ENCODE results near the gene TSHR. TPM values are rescaled to one million over a fixed set of nuclear protein-coding genes. Genes with fewer than 3 reads are reported as not detected.
"Not testable (repeated sequence)": the region's sequence is repeated elsewhere in the genome, so short reads cannot be mapped to it uniquely, and the experiment has no call there.

The TSHR gene
- total and polyA plus RNA-seq, 3 experiments from 2014 or later: not detected

- CTCF ChIA-PET: no interaction called here
These were observed 150.5 kb downstream of the TSHR start for GRCh38 chr14:81105961-81106360.

GRCh38 chr14:81110186-81110585 is 154.8 kb downstream of the TSHR start:
- no peaks in the 10 kb centered on the region for H3K36me3 ChIP-seq (ENCODE audit: insufficient read depth, low read length)
- no peak overlapping the region for H3K4me3 Mint-ChIP-seq
- peaks cover 0 to 3% (median 0%) of the 10 kb centered on the region in 5 donors for H3K9me3 Mint-ChIP-seq
- peaks cover 0 to 1% (median 0%) of the 10 kb centered on the region in 3 donors for H3K4me1 Mint-ChIP-seq
- H3K27me3 ChIP-seq (ENCODE audit: insufficient read depth, low read length, poor library complexity, severe bottlenecking): no peaks in the 10 kb centered on the region
- CTCF ChIA-PET: no interaction called here
- peaks cover 0 to 5% of the 10 kb centered on the region in 2 donors for H3K27me3 Mint-ChIP-seq
- no peak for DNase-seq
- H3K9me3 ChIP-seq (ENCODE audit: low read length): no peaks in the 10 kb centered on the region
- POLR2A ChIA-PET: no interaction called here
- H3K36me3 Mint-ChIP-seq: peaks cover 0 to 7% (median 1%) of the 10 kb centered on the region in 3 donors
- no peak overlapping the region for H3K4me3 ChIP-seq (ENCODE audit: low read length)
- H3K4me1 ChIP-seq (ENCODE audit: insufficient read depth, low read length): no peaks in the 10 kb centered on the region
- no peak overlapping the region for H3K27ac ChIP-seq (ENCODE audit: low read depth, low read length)
- no peak overlapping the region for H3K27ac Mint-ChIP-seq

More at GRCh38 chr14:81105961-81106360, 150.5 kb downstream of the TSHR start:
- H3K27ac Mint-ChIP-seq: no peak overlapping the region
- H3K4me1 Mint-ChIP-seq: peaks cover 0 to 1% (median 0%) of the 10 kb centered on the region in 3 donors
- no peak overlapping the region for H3K27ac ChIP-seq (ENCODE audit: low read depth, low read length)
- H3K4me3 Mint-ChIP-seq: no peak overlapping the region
- H3K36me3 ChIP-seq (ENCODE audit: insufficient read depth, low read length): no peaks in the 10 kb centered on the region
- no peaks in the 10 kb centered on the region for H3K9me3 ChIP-seq (ENCODE audit: low read length)
- peaks cover 0 to 1% (median 0%) of the 10 kb centered on the region in 3 donors for H3K36me3 Mint-ChIP-seq
- POLR2A ChIA-PET: no interaction called here
- H3K27me3 Mint-ChIP-seq: peaks cover 3 to 5% of the 10 kb centered on the region in 2 donors
- no peaks in the 10 kb centered on the region for H3K27me3 ChIP-seq (ENCODE audit: insufficient read depth, low read length, poor library complexity, severe bottlenecking)
- DNase-seq: no peak
- no peaks in the 10 kb centered on the region for H3K4me1 ChIP-seq (ENCODE audit: insufficient read depth, low read length)
- H3K4me3 ChIP-seq (ENCODE audit: low read length): no peak overlapping the region
- H3K9me3 Mint-ChIP-seq: no peaks in the 10 kb centered on the region

GRCh38 chr14:81113176-81113575 is 157.8 kb downstream of the TSHR start:
- no peaks in the 10 kb centered on the region for H3K27me3 ChIP-seq (ENCODE audit: insufficient read depth, low read length, poor library complexity, severe bottlenecking)
- no peak for DNase-seq
- H3K27ac Mint-ChIP-seq: no peak overlapping the region
- H3K4me3 ChIP-seq (ENCODE audit: low read length): no peak overlapping the region
- POLR2A ChIA-PET: no interaction called here
- peaks cover 0 to 3% (median 0%) of the 10 kb centered on the region in 5 donors for H3K9me3 Mint-ChIP-seq
- H3K9me3 ChIP-seq (ENCODE audit: low read length): no peaks in the 10 kb centered on the region
- H3K36me3 Mint-ChIP-seq: peaks cover 0 to 7% (median 0%) of the 10 kb centered on the region in 3 donors
- no peaks in the 10 kb centered on the region for H3K4me1 ChIP-seq (ENCODE audit: insufficient read depth, low read length)
- CTCF ChIA-PET: no interaction called here
- H3K4me1 Mint-ChIP-seq: no peaks in the 10 kb centered on the region
- peaks cover 0 to 5% of the 10 kb centered on the region in 2 donors for H3K27me3 Mint-ChIP-seq
- no peak overlapping the region for H3K27ac ChIP-seq (ENCODE audit: low read depth, low read length)
- H3K4me3 Mint-ChIP-seq: no peak overlapping the region
- H3K36me3 ChIP-seq (ENCODE audit: insufficient read depth, low read length): no peaks in the 10 kb centered on the region

- H3K4me3 Mint-ChIP-seq; H3K27ac ChIP-seq (ENCODE audit: low read depth, low read length); H3K27me3 ChIP-seq (ENCODE audit: insufficient read depth, low read length, poor library complexity, severe bottlenecking); CTCF ChIA-PET; H3K4me1 ChIP-seq (ENCODE audit: insufficient read depth, low read length); DNase-seq; H3K9me3 Mint-ChIP-seq; H3K36me3 Mint-ChIP-seq; H3K36me3 ChIP-seq (ENCODE audit: insufficient read depth, low read length); H3K4me3 ChIP-seq (ENCODE audit: low read length); H3K27me3 Mint-ChIP-seq; POLR2A ChIA-PET; H3K27ac Mint-ChIP-seq; H3K4me1 Mint-ChIP-seq; H3K9me3 ChIP-seq (ENCODE audit: low read length): not testable (repeated sequence)
These were observed 158.8 kb downstream of the TSHR start for GRCh38 chr14:81113945-81114820.

- H3K36me3 ChIP-seq (ENCODE audit: insufficient read depth, low read length): no peaks in the 10 kb centered on the region
- no peak overlapping the region for H3K4me3 ChIP-seq (ENCODE audit: low read length)
- CTCF ChIA-PET: no interaction called here
- no peak overlapping the region for H3K27ac ChIP-seq (ENCODE audit: low read depth, low read length)
- Mint-ChIP-seq H3K4me3 (no peak overlapping the region), H3K27me3 (peaks cover 0 to 1% of the 10 kb centered on the region in 2 donors), H3K27ac (no peak overlapping the region), H3K36me3 (peaks cover 0 to 9% (median 2%) of the 10 kb centered on the region in 3 donors), H3K4me1 (peaks cover 0 to 2% (median 0%) of the 10 kb centered on the region in 3 donors), H3K9me3 (peaks cover 0 to 7% (median 1%) of the 10 kb centered on the region in 5 donors)
- POLR2A ChIA-PET: no interaction called here
- no peak for DNase-seq
- H3K9me3 ChIP-seq (ENCODE audit: low read length): no peaks in the 10 kb centered on the region
- H3K4me1 ChIP-seq (ENCODE audit: insufficient read depth, low read length): no peaks in the 10 kb centered on the region
- no peaks in the 10 kb centered on the region for H3K27me3 ChIP-seq (ENCODE audit: insufficient read depth, low read length, poor library complexity, severe bottlenecking)
These were observed 165.1 kb downstream of the TSHR start for GRCh38 chr14:81120501-81120900.

GRCh38 chr14:81122326-81122725 is 166.9 kb downstream of the TSHR start:
- Mint-ChIP-seq H3K27ac (no peak overlapping the region), H3K4me3 (no peak overlapping the region)

GRCh38 chr14:81123811-81124210 is 168.4 kb downstream of the TSHR start:
- H3K27ac ChIP-seq (ENCODE audit: low read depth, low read length): no peak overlapping the region
- DNase-seq: no peak
- H3K27me3 Mint-ChIP-seq: peaks cover 0 to 1% of the 10 kb centered on the region in 2 donors
- H3K4me1 ChIP-seq (ENCODE audit: insufficient read depth, low read length): no peaks in the 10 kb centered on the region
- no peak overlapping the region for H3K4me3 Mint-ChIP-seq
- no peak overlapping the region for H3K4me3 ChIP-seq (ENCODE audit: low read length)
- ChIA-PET CTCF (no interaction called here), POLR2A (no interaction called here)
- H3K4me1 Mint-ChIP-seq: peaks cover 0 to 2% (median 0%) of the 10 kb centered on the region in 3 donors
- H3K27me3 ChIP-seq (ENCODE audit: insufficient read depth, low read length, poor library complexity, severe bottlenecking): no peaks in the 10 kb centered on the region
- H3K36me3 Mint-ChIP-seq: peaks cover 0 to 9% (median 2%) of the 10 kb centered on the region in 3 donors
- no peak overlapping the region for H3K27ac Mint-ChIP-seq
- no peaks in the 10 kb centered on the region for H3K36me3 ChIP-seq (ENCODE audit: insufficient read depth, low read length)
- H3K9me3 Mint-ChIP-seq: peaks cover 0 to 4% (median 0%) of the 10 kb centered on the region in 5 donors
- H3K9me3 ChIP-seq (ENCODE audit: low read length): no peaks in the 10 kb centered on the region

More at GRCh38 chr14:81122326-81122725, 166.9 kb downstream of the TSHR start:
- ChIA-PET CTCF (no interaction called here), POLR2A (no interaction called here)
- Mint-ChIP-seq H3K4me1 (peaks cover 0 to 2% (median 0%) of the 10 kb centered on the region in 3 donors), H3K27me3 (peaks cover 0 to 1% of the 10 kb centered on the region in 2 donors), H3K36me3 (peaks cover 0 to 9% (median 2%) of the 10 kb centered on the region in 3 donors), H3K9me3 (peaks cover 0 to 7% (median 1%) of the 10 kb centered on the region in 5 donors)
- H3K4me1 ChIP-seq (ENCODE audit: insufficient read depth, low read length): no peaks in the 10 kb centered on the region
- H3K4me3 ChIP-seq (ENCODE audit: low read length): no peak overlapping the region
- DNase-seq: no peak
- H3K27me3 ChIP-seq (ENCODE audit: insufficient read depth, low read length, poor library complexity, severe bottlenecking): no peaks in the 10 kb centered on the region
- no peaks in the 10 kb centered on the region for H3K9me3 ChIP-seq (ENCODE audit: low read length)
- no peaks in the 10 kb centered on the region for H3K36me3 ChIP-seq (ENCODE audit: insufficient read depth, low read length)
- no peak overlapping the region for H3K27ac ChIP-seq (ENCODE audit: low read depth, low read length)

- ChIA-PET CTCF (no interaction called here), POLR2A (interaction anchor here (0.6 kb wide), 1 partner anchor 38 kb away, joined by 5 read pairs; no protein-coding TSS in a partner anchor)
- no peaks in the 10 kb centered on the region for H3K27me3 ChIP-seq (ENCODE audit: insufficient read depth, low read length, poor library complexity, severe bottlenecking)
These were observed 170.1 kb downstream of the TSHR start for GRCh38 chr14:81125536-81125935.

More at GRCh38 chr14:81125536-81125935, 170.1 kb downstream of the TSHR start:
- Histone ChIP-seq H3K9me3 (ENCODE audit: low read length) (no peaks in the 10 kb centered on the region), H3K27ac (ENCODE audit: low read depth, low read length) (no peak overlapping the region), H3K36me3 (ENCODE audit: insufficient read depth, low read length) (no peaks in the 10 kb centered on the region), H3K4me1 (ENCODE audit: insufficient read depth, low read length) (no peaks in the 10 kb centered on the region), H3K4me3 (ENCODE audit: low read length) (no peak overlapping the region)
- H3K36me3 Mint-ChIP-seq: peaks cover 0 to 5% (median 2%) of the 10 kb centered on the region in 3 donors
- H3K4me1 Mint-ChIP-seq: peaks cover 0 to 2% (median 0%) of the 10 kb centered on the region in 3 donors
- no peak overlapping the region for H3K27ac Mint-ChIP-seq
- no peak for DNase-seq
- peaks cover 0 to 1% of the 10 kb centered on the region in 2 donors for H3K27me3 Mint-ChIP-seq
- H3K4me3 Mint-ChIP-seq: no peak overlapping the region
- peaks cover 0 to under 1% (median 0%) of the 10 kb centered on the region in 5 donors for H3K9me3 Mint-ChIP-seq

All from CD8-positive, alpha-beta memory T cell (primary cell).